GM21390 (cell line): ENCODE results near the gene SYK.
"Not testable (repeated sequence)": the region's sequence is repeated elsewhere in the genome, so short reads cannot be mapped to it uniquely, and the experiment has no call there.

Experiments
- ATAC-seq: cut with Tn5 transposase; IDR thresholded peaks from one replicate; pipeline ENCODE4 v1.9.1; 2021; ENCODE audit not compliant: unreplicated experiment

SYK gene

DNA sequence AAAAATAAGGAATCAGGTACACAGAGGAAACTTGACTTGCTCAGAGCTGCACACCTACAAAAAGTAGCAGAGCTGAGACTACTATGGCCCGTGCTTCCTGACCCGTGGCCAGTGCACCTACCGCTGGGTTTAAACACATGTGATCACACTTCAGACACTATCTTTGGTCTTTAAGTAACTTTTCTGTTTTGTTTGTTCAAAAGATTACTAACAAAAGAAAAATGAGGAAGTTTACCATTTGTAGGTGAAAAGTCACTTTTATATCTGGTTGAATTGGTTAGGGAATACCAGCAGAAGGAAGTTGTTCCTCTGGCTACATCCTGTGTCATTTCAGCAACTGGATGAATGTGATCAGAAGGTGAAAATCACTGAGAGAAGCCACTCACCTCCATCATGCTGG, 6.5 kb upstream of the SYK start:
- no peak for ATAC-seq

- ATAC-seq, result no peak
Measured at GRCh38 chr9:90795871-90796317, 5.7 kb upstream of the SYK start.

- ATAC-seq, result no peak
Measured at GRCh38 chr9:90799271-90799852, 2.3 kb upstream of the SYK start.

GRCh38 chr9:90801973-90802322, 329 bp downstream of the SYK start:
- no peak for ATAC-seq

GRCh38 chr9:90802386-90802985, 867 bp downstream of the SYK start:
- ATAC-seq, result no peak

DNA sequence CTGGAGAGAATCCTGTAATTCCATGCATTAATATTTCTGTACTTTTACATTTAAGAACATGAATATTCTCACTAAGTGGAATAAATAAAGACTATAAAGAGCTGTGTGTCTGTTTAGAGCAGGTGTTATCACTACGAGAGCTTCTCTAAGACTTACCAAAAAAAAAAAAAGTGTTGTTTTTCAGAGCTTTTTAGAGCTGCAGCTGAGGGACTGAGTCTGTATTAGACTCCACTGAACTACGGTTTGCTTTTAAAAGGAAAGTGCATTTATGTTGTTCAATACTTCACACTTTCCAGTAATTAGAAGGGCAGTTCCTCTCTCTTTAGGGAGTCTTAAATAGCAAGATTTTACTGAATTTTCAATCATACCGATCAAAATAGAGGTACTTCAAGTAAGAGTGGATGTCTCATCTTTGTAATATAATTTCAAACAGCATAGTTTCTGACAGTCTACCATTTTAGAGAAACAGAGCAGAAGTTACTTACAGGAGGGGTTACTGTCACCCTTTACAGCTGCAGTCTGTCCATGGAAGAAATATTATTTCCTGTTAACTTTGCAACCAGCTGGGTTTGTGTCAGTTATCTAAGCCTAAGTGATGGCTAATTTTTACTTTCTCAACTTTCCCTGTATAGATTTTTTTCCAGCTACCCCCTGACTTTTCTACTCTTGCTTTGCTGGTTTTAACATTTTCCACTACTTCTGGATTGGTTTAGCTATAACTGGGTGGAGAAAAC, 2.4 kb downstream of the SYK start:
- ATAC-seq, result no peak

DNA sequence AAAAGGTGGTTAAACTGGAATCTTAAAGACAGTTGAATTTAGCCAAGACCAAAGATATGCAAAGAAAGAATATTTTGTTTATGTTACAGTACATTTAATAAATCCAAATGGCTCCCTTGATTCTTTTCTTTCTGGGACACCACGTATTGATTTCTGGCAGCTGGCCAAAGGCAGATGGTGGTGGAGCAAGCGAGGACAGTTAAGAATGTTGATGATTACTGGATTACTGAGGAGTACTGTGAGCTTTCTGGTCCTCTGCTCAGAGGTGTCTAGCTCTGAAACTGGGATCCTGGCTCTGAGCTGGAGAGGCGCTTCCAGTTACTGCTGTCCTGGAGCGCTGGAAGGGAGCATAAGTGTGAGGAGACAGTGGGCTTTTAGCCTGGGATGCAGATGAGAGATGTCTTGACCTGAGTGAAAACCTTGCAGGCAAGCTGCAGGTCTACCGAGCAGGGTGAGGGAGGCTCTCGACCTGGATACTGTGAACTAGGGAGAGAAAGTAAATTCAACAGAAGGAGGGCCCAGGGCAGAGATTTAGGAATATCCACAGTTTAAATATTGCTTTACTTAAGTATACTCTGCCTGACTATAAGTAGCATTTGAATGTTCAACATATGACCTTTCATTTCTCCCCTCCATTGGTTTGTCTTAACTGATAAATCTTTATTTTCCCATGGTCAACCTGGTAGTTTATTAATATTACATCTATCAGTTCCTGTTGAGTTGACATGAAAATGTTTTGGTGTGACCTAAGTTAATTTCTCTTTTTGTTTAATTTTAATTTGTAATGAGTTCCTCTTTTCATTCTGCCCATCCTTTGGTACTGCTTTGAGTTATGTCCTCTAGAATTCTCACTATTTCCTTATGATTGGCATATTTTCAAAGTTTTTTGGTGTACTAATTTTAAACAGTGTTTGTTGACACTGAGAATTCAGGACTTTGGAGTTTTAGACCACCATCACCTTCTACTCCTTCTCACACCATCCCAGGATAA, 3.7 kb downstream of the SYK start:
- no peak for ATAC-seq

DNA sequence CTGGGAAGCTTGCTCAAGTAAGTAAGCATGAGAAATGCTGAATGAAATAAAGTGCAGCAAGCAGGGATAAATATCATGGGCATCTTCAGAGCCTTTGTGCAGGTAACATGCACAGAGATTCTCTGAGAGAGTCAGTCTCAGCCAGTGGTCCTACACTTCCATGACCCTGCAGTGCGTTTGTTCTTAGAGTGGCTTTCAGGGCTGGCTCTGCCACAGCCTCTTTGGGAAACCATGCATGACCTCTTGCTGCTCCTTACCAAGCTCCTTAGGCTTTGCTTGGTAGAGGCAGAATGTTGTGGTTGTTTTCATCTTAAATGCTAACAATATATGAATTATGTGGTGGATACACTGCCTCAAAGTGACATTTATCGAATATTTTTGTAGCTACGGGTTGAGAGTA, 5.4 kb downstream of the SYK start:
- ATAC-seq, result no peak

- ATAC-seq, result no peak
Measured at GRCh38 chr9:90808398-90808797, 6.8 kb downstream of the SYK start.

- peak; percentile 43 for ATAC-seq
Measured at GRCh38 chr9:90808890-90809685, 7.5 kb downstream of the SYK start.

DNA sequence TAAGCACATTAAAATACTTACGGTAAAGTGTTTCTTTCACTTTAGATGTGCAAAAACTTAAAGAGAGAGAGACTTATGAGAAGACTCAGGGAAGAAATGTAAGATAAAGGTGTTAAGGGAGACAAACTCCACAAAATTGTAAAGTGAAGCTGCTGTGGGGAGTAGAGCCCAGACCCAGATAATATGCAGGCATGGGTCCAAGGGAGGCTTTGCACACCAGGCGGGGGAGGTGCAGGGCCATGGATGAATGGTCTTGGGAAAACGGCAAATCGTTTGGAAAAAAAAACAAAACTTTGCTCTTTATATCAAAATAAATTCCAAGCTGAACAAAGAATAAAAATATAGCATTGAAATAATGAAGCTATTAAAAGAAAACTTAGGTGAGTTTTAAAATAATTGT, 9.1 kb downstream of the SYK start:
- no peak for ATAC-seq

GRCh38 chr9:90813046-90813445, 11.4 kb downstream of the SYK start:
- no peak for ATAC-seq

DNA sequence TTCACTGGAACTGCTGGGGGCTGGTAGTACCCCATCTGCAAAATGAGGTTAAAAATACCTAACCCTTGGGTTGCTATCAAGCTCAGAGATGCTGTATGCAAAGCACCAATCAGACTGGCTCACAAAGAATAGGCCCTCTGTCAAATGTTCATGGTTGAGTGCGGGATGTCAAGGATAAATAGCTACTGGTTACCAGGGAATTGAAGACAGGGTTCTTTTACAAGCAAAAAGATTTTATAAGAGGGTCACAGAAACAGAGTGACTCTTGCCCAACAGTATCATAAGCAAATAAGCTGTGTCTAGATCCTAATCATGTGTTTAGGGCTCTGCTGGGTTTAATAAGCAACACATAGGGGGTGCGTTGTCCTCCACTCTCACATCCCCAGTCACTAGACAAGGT, 11.9 kb downstream of the SYK start:
- no peak for ATAC-seq

GRCh38 chr9:90814355-90814754, 12.7 kb downstream of the SYK start:
- no peak for ATAC-seq

DNA sequence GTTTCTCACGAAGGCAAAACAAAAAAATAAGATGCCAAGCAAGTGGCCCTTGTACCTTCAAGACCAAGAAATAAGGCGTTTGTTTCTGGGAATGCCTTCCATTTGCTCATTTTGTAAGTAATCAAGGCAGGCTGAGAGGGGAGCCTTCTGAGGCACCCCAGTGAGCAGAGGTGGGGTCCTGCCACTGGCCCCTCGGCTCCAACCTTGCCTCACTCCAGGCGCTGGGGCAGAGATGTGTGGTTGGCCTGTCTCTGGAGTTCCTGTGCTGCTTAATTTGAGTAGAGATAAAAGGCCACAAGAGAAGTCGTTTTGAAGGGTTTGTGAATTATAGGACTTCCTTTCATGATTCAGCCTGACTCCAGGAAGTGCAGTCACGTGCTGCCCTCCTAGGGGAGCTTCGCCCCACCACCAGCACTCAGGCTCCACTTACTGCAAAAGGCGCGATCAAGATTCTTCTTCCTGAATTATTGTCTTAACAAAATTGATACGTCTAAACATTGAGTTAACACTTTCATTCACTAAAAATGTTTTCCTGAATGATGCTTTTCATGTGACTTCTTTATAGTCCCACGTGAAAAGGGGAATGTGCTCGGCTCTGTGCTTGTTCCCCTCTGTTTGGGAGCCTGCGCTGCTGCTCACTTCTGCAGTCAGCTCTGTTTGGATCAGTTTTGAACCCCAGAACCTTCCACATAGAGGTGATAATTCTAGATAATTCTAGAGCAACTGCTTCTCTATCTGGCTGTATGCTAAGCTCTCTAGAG, 13.7 kb downstream of the SYK start:
- peak; percentile 59 for ATAC-seq

- peak; percentile 23 for ATAC-seq
Measured at GRCh38 chr9:90815944-90816357, 14.3 kb downstream of the SYK start.

DNA sequence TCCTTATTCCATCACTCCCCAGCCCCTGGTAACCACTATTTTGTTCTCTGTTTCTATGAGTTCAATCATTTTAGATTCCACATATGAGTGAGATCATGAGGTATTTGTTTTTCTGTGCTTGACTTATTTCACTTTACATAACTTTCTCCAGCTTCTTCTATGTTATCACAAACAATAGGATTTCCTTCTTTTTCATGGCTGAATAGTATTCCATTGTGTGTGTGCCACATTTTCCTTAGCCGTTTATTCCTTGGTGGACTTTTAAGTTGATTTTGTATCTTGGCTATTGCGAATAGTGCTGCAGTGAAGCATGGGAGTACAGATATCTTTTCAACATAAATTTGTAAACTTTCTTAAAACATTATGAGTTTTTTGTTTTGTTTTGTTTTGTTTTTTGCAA, 15.1 kb downstream of the SYK start:
- ATAC-seq, result no peak

DNA sequence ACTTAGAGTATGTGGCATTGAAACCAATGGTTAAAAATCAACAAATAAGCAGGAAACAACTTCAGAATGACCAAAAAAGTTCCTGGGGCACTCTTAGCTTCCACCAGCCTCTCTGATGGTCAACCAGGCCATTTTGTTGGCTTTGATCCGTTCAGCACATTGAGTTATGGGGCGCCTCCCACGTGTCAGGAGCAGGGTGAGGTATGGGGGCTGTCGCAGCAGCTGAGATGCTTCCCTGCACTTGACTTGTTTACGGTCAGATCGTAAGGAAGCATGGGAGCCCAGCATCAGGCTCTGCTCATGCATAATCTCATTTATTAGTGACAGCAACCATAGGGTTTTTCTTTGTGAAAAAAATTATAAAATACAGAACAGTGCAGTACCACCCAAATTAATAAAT, 16.7 kb downstream of the SYK start:
- ATAC-seq, result no peak

- ATAC-seq, result not testable (repeated sequence)
Measured at GRCh38 chr9:90820406-90820805, 18.8 kb downstream of the SYK start.

GRCh38 chr9:90821236-90821635, 19.6 kb downstream of the SYK start:
- ATAC-seq, result not testable (repeated sequence)
